Heart right ventricle (tissue), 16 donors: ENCODE data around the gene WDR86. TPM values are rescaled to one million over a fixed set of nuclear protein-coding genes. Genes with fewer than 3 reads are reported as not detected.

ENCODE experiments used
- ATAC-seq, 8 donors: fragments of 200-7000 bp; cut with Tn5 transposase; one replicate each; pipeline ENCODE4 v1.9.1; 2020; ENCODE audit warnings: mild to moderate bottlenecking in 8 of 8, moderate library complexity in 8 of 8, moderate number of reproducible peaks in 1 of 8
- DNase-seq, 2 donors: peaks; one replicate each; pipeline ENCODE4 v3.0.0-alpha.2; 2020
- H3K27ac ChIP-seq, 10 donors: fragments of 200-600 bp; sonication (generic) in 2 of 10; one replicate each; pipeline versions ENCODE4 v1.5.0 to v1.8.0; 2020 to 2022; ENCODE audit warnings: mild to moderate bottlenecking in 3 of 10
- H3K27me3 ChIP-seq, 7 donors: fragments of 200-600 bp; one replicate each; pipeline ENCODE4 v1.8.0; 2021 to 2022; ENCODE audit warnings: mild to moderate bottlenecking in 2 of 7
- H3K36me3 ChIP-seq, 9 donors: fragments of 200-600 bp; sonication (generic) in 1 of 9; one replicate each; pipeline versions ENCODE4 v1.5.0 to v1.8.0; 2020 to 2022; ENCODE audit warnings: mild to moderate bottlenecking in 2 of 9
- H3K4me1 ChIP-seq, 9 donors: fragments of 200-600 bp; sonication (generic) in 1 of 9; one replicate each; pipeline versions ENCODE4 v1.5.0 to v1.8.0; 2020 to 2022; ENCODE audit warnings: mild to moderate bottlenecking in 4 of 9
- H3K4me3 ChIP-seq, 10 donors: fragments of 200-600 bp; sonication (generic) in 2 of 10; one replicate each; pipeline versions ENCODE4 v1.5.0 to v1.8.0; 2020 to 2022; ENCODE audit warnings: mild to moderate bottlenecking in 7 of 10, moderate library complexity in 2 of 10
- H3K9me3 ChIP-seq, 11 donors: fragments of 200-600 bp in 10 of 11; sonication (generic) in 2 of 11; one replicate each; pipeline versions ENCODE4 v1.5.0 to v1.8.0; 2013 to 2022; ENCODE audit warnings: mild to moderate bottlenecking in 2 of 11, control low read depth in 1 of 11, moderate library complexity in 1 of 11
- CTCF ChIP-seq, 9 donors: fragments of 200-600 bp; sonication (generic) in 2 of 9; IDR thresholded peaks; one replicate each; pipeline versions ENCODE4 v1.5.0 to v1.8.0; 2021 to 2022; ENCODE audit warnings: antibody characterized with exemption in 9 of 9, mild to moderate bottlenecking in 5 of 9, moderate library complexity in 1 of 9
- WGBS, 2 donors: extraction: QIAGEN DNeasy Blood & Tissue Kit; methylation state at CpG; one replicate each; pipeline ENCODE4 v1.1.7; 2013; ENCODE audit warnings: inconsistent platforms in 1 of 2; 5-methylcytosine and 5-hydroxymethylcytosine counted together
- intact Hi-C, 10 donors: fragments of 100-400 bp; cut with DNase I; formaldehyde crosslinking; loops; one replicate each; pipeline versions ENCODE4 v1.11.1 to v1.14.2; 2022
- polyA plus RNA-seq, 2 donors: library from polyadenylated mRNA; stranded (reverse); fragments of 200-250 nt; gene quantifications; one replicate each; pipeline ENCODE4 v1.2.3, GENCODE V29; 2013
- total RNA-seq, 10 donors: library from RNA; stranded (reverse); fragmentation: NEBNext Ultra II Directional in 3 of 10; extraction: Animal tissue kit (Norgen Biotek cat#: 25700) in 3 of 10; gene quantifications; one replicate each; pipeline versions ENCODE4 v1.2.1 to v1.2.4, GENCODE V29; 2021 to 2023
- donor health status: Arrhythmogenic right ventricular cardiomyopathy.
- donor health status: ischemic (EF 13 %, LVEDD 7.1; RV severe dilation, severe dysfunction).
- donor health status: healthy with polysubstance abuse.
- donor health status: DM: no; HTN: yes; CAD: no.
- donor health status: DM: no; HTN: no; CAD: no.
- donor health status: ischemic (EF 25% LVEDD 6.9; RV normal size, moderate dysfunction).
- donor health status: ischemic (EF 25% LVEDD 5.7; RV mildly dilated, moderate dysfunction).
- donor health status: healthy.
- donor health status: DM: yes; HTN: yes; CAD: no.
- donor health status: Ischemic cardiomyopathy.
- donor health status: ischemic (EF 35%, LVEDD 5.7; RV mildly dilated, moderate dysfunction).
- donor health status: nonischemic (EF 11% LVEDD 7.7; RV severe dilation, severe dysfunction).
- donor health status: DM: yes; HTN: yes; CAD: no.
- donor health status: PGD.
- donor health status: ischemic (EF 29% LVEDD 5.4; RV normal size, mild dysfunction).
- donor health status: nonischemic (EF 23%, LVEDD 6.1; RV moderate dilation, normal function).

The WDR86 gene
- total and polyA plus RNA-seq, 12 donors = 0.15 to 0.52 (median 0.25) TPM; not detected in 3

- Histone ChIP-seq H3K27ac (no peak within 1 kb of the TSS), H3K4me1 (peaks cover 0 to 25% (median 15%) of the 10 kb centered on the region in 9 donors), H3K9me3 (no peaks in the 10 kb centered on the region), H3K4me3 (peak within 1 kb of the TSS; percentile 18 to 46 (median 30)), H3K36me3 (no peaks in the 10 kb centered on the region), H3K27me3 (peaks cover 0 to 33% (median 23%) of the 10 kb centered on the region in 7 donors)
- DNase-seq (no peak), ATAC-seq (peak in 3 of 8 donors; percentile 10 to 18 (median 10))
- intact Hi-C loops = loop anchor here in 3 of 10 donors (5.0 kb wide), 2 partner anchors 58 to 63 kb away; no protein-coding TSS in a partner anchor
- WGBS, 2 donors = 12 to 13% methylated on average over 46 to 51 of the region's 51 CpGs
- TF ChIP-seq CTCF (IDR thresholded peaks at IDR 0.05) = no peak
These were observed 30.3 kb upstream of the WDR86 start, which contains the start of gene CRYGN for GRCh38 chr7:151439855-151440798. CRYGN (minus strand) TSS chr7:151440141; CDS start chr7:151439917, 224 bp downstream.

GRCh38 chr7:151438864-151439601, 29.2 kb upstream of the WDR86 start:
- WGBS, 2 donors = 90 to 97% methylated on average over 17 of the region's 17 CpGs
- TF ChIP-seq CTCF (IDR thresholded peaks at IDR 0.05) = no peak
- intact Hi-C loops = loop anchor here in 2 of 10 donors (5.0 kb wide), 1 partner anchor 57 kb away; no protein-coding TSS in a partner anchor

GRCh38 chr7:151437866-151438516, 28.2 kb upstream of the WDR86 start:
- peaks cover 0 to 25% (median 15%) of the 10 kb centered on the region in 9 donors for H3K4me1 ChIP-seq
- WGBS, 2 donors = 90 to 93% methylated on average over 23 of the region's 23 CpGs
- no peak for DNase-seq
- H3K27me3 ChIP-seq = peaks cover 0 to 33% (median 26%) of the 10 kb centered on the region in 7 donors
- no peak overlapping the region for H3K27ac ChIP-seq
- ATAC-seq = no peak
- no peaks in the 10 kb centered on the region for H3K9me3 ChIP-seq
- no peak overlapping the region for H3K4me3 ChIP-seq
- no peaks in the 10 kb centered on the region for H3K36me3 ChIP-seq
- intact Hi-C loops = loop anchor here in 2 of 10 donors (5.0 kb wide), 1 partner anchor 56 kb away; no protein-coding TSS in a partner anchor
- TF ChIP-seq CTCF (IDR thresholded peaks at IDR 0.05) = no peak

More at GRCh38 chr7:151438864-151439601, 29.2 kb upstream of the WDR86 start:
- Histone ChIP-seq H3K27me3 (peaks cover 0 to 33% (median 23%) of the 10 kb centered on the region in 7 donors), H3K27ac (no peak overlapping the region), H3K9me3 (no peaks in the 10 kb centered on the region), H3K4me1 (peaks cover 0 to 25% (median 15%) of the 10 kb centered on the region in 9 donors), H3K4me3 (no peak overlapping the region), H3K36me3 (no peaks in the 10 kb centered on the region)
- DNase-seq (no peak), ATAC-seq (no peak)
